ENCODE results near the gene RBMS1. TPM values are rescaled to one million over a fixed set of nuclear protein-coding genes. Genes with fewer than 3 reads are reported as not detected.

The RBMS1 gene
- total RNA-seq, 1 donor from 2014 or later, result 51.1 TPM

DNA sequence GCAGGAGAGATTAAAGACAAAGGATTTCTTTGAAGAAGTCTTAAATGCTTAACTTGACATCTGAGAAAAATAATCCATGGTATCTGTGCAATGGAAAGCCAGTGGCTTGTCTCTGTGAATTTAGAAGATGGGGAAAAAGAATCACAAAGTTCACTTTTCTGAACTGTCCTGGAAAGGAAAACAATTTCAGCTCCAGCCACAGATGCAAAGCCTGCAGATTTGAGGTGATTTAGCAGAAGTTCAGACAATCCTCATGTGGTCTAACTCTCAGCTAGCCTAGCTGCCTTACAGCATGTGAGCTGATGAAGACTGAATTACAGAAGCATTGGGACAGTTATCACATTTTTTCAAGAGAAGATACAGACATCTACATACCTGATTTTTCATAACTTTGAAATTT, 166.8 kb downstream of the RBMS1 start:
- Histone ChIP-seq H3K27ac (no peak overlapping the region), H3K4me3 (no peak overlapping the region), H3K4me1 (peaks cover 3 to 36% of the 10 kb centered on the region in 2 donors), H3K27me3 (no peaks in the 10 kb centered on the region), H3K9me3 (no peaks in the 10 kb centered on the region), H3K36me3 (no peaks in the 10 kb centered on the region)
- DNase-seq (ENCODE audit: low spot score in 2 of 2), result no peak
- TF ChIP-seq, protein P1, sequence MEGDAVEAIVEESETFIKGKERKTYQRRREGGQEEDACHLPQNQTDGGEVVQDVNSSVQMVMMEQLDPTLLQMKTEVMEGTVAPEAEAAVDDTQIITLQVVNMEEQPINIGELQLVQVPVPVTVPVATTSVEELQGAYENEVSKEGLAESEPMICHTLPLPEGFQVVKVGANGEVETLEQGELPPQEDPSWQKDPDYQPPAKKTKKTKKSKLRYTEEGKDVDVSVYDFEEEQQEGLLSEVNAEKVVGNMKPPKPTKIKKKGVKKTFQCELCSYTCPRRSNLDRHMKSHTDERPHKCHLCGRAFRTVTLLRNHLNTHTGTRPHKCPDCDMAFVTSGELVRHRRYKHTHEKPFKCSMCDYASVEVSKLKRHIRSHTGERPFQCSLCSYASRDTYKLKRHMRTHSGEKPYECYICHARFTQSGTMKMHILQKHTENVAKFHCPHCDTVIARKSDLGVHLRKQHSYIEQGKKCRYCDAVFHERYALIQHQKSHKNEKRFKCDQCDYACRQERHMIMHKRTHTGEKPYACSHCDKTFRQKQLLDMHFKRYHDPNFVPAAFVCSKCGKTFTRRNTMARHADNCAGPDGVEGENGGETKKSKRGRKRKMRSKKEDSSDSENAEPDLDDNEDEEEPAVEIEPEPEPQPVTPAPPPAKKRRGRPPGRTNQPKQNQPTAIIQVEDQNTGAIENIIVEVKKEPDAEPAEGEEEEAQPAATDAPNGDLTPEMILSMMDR (IDR thresholded peaks at IDR 0.05), result no peak
- intact Hi-C loops (cut with DNase I), result no loop called here

DNA sequence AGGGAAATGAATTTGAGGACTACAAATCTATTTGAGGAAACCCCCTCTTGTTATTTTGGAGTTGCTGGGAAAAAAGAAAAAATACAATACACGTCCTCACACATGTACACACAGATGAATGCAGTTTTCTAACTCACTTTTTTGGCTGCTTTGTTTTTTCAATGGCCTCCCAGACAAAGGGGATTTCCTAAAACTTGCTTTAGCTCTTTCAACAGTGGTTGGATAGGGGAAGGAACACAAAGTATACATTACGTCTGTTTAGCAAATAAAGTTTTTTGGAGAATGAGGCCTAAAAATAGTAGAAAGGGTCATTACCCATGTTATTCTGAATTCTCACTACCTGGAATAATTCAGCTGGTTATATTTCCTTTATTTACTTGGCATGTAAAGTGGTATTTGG, 168.2 kb downstream of the RBMS1 start:
- no peak for DNase-seq (ENCODE audit: low spot score in 2 of 2)
- Histone ChIP-seq H3K36me3 (no peaks in the 10 kb centered on the region), H3K4me1 (peaks cover 3 to 24% of the 10 kb centered on the region in 2 donors), H3K27ac (peak overlapping the region in 1 of 2 donors; percentile 8), H3K9me3 (no peaks in the 10 kb centered on the region), H3K27me3 (no peaks in the 10 kb centered on the region), H3K4me3 (no peak overlapping the region)
- intact Hi-C loops (cut with DNase I), result loop anchor here (2.0 kb wide), 2 partner anchors 81 to 667 kb away; no protein-coding TSS in a partner anchor
- TF ChIP-seq, protein P1 (IDR thresholded peaks at IDR 0.05), result no peak

GRCh38 chr2:160324917-160325316, 168.7 kb downstream of the RBMS1 start:
- TF ChIP-seq, protein P1 (IDR thresholded peaks at IDR 0.05), result no peak
- H3K27me3 ChIP-seq, result no peaks in the 10 kb centered on the region
- no peaks in the 10 kb centered on the region for H3K36me3 ChIP-seq
- intact Hi-C loops (cut with DNase I), result loop anchor here (1.0 to 2.0 kb wide), 3 partner anchors 82 to 668 kb away; no protein-coding TSS in a partner anchor
- H3K4me3 ChIP-seq, result no peak overlapping the region
- H3K27ac ChIP-seq, result peak overlapping the region in 1 of 2 donors; percentile 8
- H3K4me1 ChIP-seq, result peaks cover 3 to 24% of the 10 kb centered on the region in 2 donors
- no peak for DNase-seq (ENCODE audit: low spot score in 2 of 2)
- no peaks in the 10 kb centered on the region for H3K9me3 ChIP-seq

DNA sequence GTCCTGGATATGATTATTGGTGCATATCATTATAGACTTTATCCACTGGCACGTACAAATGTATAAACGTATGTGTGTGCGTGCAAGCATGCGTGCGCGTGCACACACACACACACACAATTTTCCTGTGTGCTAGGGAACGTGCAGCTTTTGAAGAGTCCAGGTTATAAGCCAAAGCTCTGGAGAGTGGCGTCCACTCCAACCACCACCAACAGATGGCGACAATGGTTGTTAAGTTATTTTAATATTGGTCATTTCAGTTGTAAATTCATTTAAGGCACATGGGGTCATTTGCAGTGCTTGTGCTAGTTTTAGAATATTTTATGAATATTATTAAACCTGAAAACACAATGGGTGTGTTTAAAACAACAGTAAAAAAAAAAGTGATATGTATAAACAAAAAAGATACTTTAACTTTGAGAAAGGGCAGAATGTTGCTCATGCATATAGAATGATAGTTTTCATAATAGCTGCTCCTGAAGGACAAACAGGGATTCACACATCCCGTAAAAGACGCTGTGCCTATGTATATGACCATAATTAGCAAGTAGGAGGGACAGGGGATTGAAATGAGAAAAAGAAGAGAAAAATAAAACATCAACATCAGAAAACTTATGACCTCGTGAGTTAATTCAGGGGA, 169.3 kb downstream of the RBMS1 start:
- TF ChIP-seq, protein P1 (IDR thresholded peaks at IDR 0.05), result peak; percentile 27 to 81 (median 66)
- H3K27ac ChIP-seq, result no peak overlapping the region
- no peak overlapping the region for H3K4me3 ChIP-seq
- H3K36me3 ChIP-seq, result no peaks in the 10 kb centered on the region
- no peaks in the 10 kb centered on the region for H3K27me3 ChIP-seq
- intact Hi-C loops (cut with DNase I), result loop anchor here (1.0 to 2.0 kb wide), 3 partner anchors 83 to 669 kb away; no protein-coding TSS in a partner anchor
- H3K9me3 ChIP-seq, result no peaks in the 10 kb centered on the region
- peak in 1 of 2 donors; percentile 78 for DNase-seq (ENCODE audit: low spot score in 2 of 2)
- peaks cover 1 to 23% of the 10 kb centered on the region in 2 donors for H3K4me1 ChIP-seq

DNA sequence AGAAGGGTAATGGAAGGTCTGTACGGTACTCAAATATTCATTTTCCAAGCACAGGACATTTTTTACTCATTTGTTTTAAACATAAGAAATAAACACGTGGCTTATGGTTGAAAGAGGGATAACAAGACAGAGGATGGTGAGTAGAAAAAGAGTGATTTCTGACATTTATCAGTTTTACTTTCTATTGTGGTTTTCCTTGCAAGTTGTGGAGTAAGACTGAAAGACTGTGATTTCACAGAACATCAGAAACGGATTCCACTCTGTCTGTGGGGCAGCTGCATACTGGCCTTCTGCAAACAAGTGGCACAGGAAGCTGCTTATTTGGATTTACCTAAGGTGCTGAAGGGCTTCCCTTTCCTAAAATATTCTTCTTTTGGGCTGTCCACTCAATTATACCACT, 171.3 kb downstream of the RBMS1 start:
- DNase-seq (ENCODE audit: low spot score in 2 of 2), result no peak
- Histone ChIP-seq H3K27ac (no peak overlapping the region), H3K36me3 (no peaks in the 10 kb centered on the region), H3K4me3 (no peak overlapping the region), H3K9me3 (no peaks in the 10 kb centered on the region), H3K4me1 (peaks cover 0 to 18% of the 10 kb centered on the region in 2 donors), H3K27me3 (no peaks in the 10 kb centered on the region)
- TF ChIP-seq, protein P1 (IDR thresholded peaks at IDR 0.05), result no peak
- intact Hi-C loops (cut with DNase I), result no loop called here
